ENCODE data around the gene MACC1. TPM values are rescaled to one million over a fixed set of nuclear protein-coding genes. Genes with fewer than 3 reads are reported as not detected.

The MACC1 gene
- total and polyA plus RNA-seq, 2 experiments from 2014 or later, result 3.4 to 13.4 TPM

DNA sequence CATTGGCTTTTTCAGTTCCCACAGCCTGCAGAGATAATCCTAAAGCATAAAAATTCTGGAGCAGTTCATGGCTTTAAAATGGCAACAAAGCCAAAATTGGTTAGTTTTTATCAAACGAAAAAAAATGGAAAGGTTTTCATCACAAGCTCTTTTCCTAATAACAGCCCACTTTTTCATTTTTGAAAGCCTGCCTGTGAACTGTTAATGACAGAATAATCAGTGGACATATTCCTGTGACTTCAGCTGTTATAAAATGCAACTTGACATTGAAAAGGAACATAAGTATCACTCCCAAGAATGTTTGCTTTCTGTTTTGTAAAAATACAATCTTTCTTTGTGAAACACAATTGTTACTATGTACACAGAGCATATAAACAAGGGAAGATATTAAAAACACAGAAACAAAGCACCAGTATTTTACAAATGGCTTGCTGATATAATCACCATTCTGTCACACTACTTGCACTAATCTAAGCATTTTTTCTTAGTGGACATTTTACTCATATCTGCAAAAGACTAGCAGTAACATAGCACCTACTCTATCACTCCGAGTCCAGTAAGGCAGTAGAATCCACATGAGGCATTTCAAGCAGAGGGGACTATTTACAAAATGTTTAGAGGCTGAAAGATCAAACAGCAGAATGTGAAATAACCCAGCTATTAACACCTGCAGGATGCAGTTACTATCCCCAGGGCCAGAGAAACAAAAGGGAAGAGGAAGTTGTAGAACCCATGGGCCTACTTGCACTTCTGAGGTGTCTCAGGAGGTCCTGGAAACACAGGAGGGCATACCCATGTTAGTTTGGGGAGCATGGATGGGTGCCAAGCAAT, 26.4 kb downstream of the MACC1 start:
- Histone ChIP-seq H3K27me3 (ENCODE audit: insufficient read depth) (no peaks in the 10 kb centered on the region), H3K4me3 (no peak overlapping the region), H3K4me2 (no peak overlapping the region), H3K4me1 (ENCODE audit: insufficient read depth) (peaks cover 9% of the 10 kb centered on the region), H3K36me3 (ENCODE audit: insufficient read depth) (0 out of 2 replicates have a peak, but pooled peaks cover 5% of the 10 kb centered on the region), H3K27ac (ENCODE audit: low read depth) (no peak overlapping the region; the same call in 1 of the 2 replicates), H4K20me1 (replicated peaks; ENCODE audit: insufficient read depth) (no peaks in the 10 kb centered on the region), H3K79me2 (replicated peaks; ENCODE audit: insufficient read depth) (no peaks in the 10 kb centered on the region), H2AFZ (no peak overlapping the region), H3K9me2 (ENCODE audit: insufficient read depth) (peaks cover 3% of the 10 kb centered on the region), H3F3A (replicated peaks; ENCODE audit: low read depth) (no peaks in the 10 kb centered on the region)
- Mint-ChIP-seq H3K9me3 (peaks cover 4% of the 10 kb centered on the region; the same call in 2 of the 3 replicates), H3K27me3 (ENCODE audit: insufficient read depth, low read depth, poor library complexity) (peaks cover 4% of the 10 kb centered on the region), H3K27ac (no peak overlapping the region), H3K36me3 (ENCODE audit: low read depth) (peaks cover 11% of the 10 kb centered on the region; the same call in 2 of the 3 replicates), H3K4me1 (peaks cover 13% of the 10 kb centered on the region; the same call in 2 of the 3 replicates), H3K4me3 (no peak overlapping the region)
- no peak for ATAC-seq
- TF ChIP-seq CTCF (conservative IDR thresholded peaks at IDR 0.05; ENCODE audit: low read depth in 2 of 2) (no peak), JUNB (IDR thresholded peaks at IDR 0.05; ENCODE audit: unreplicated experiment) (no peak), CREB1 (CRISPR knock-in tag; IDR thresholded peaks at IDR 0.05; ENCODE audit: low read depth) (no peak), EZH2phosphoT487 (IDR thresholded peaks at IDR 0.05; ENCODE audit: unreplicated experiment) (no peak), POLR2AphosphoS5 (IDR thresholded peaks at IDR 0.05; ENCODE audit: low read depth) (no peak), STAT1 (IDR thresholded peaks at IDR 0.05; ENCODE audit: unreplicated experiment) (no peak), ZNF462 (CRISPR knock-in tag; IDR thresholded peaks at IDR 0.05) (no peak), ZNF114 (CRISPR knock-in tag; IDR thresholded peaks at IDR 0.05) (no peak), NANOG (IDR thresholded peaks at IDR 0.05; ENCODE audit: borderline replicate concordance) (no peak), EZH2 (IDR thresholded peaks at IDR 0.05; ENCODE audit: low read depth, unreplicated experiment) (no peak), ZNF331 (CRISPR knock-in tag; IDR thresholded peaks at IDR 0.05; ENCODE audit: low read depth) (no peak)
- TF ChIP-seq, protein P1, sequence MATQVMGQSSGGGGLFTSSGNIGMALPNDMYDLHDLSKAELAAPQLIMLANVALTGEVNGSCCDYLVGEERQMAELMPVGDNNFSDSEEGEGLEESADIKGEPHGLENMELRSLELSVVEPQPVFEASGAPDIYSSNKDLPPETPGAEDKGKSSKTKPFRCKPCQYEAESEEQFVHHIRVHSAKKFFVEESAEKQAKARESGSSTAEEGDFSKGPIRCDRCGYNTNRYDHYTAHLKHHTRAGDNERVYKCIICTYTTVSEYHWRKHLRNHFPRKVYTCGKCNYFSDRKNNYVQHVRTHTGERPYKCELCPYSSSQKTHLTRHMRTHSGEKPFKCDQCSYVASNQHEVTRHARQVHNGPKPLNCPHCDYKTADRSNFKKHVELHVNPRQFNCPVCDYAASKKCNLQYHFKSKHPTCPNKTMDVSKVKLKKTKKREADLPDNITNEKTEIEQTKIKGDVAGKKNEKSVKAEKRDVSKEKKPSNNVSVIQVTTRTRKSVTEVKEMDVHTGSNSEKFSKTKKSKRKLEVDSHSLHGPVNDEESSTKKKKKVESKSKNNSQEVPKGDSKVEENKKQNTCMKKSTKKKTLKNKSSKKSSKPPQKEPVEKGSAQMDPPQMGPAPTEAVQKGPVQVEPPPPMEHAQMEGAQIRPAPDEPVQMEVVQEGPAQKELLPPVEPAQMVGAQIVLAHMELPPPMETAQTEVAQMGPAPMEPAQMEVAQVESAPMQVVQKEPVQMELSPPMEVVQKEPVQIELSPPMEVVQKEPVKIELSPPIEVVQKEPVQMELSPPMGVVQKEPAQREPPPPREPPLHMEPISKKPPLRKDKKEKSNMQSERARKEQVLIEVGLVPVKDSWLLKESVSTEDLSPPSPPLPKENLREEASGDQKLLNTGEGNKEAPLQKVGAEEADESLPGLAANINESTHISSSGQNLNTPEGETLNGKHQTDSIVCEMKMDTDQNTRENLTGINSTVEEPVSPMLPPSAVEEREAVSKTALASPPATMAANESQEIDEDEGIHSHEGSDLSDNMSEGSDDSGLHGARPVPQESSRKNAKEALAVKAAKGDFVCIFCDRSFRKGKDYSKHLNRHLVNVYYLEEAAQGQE (IDR thresholded peaks at IDR 0.05; ENCODE audit: unreplicated experiment), result no peak
- TF ChIP-seq, protein P2, sequence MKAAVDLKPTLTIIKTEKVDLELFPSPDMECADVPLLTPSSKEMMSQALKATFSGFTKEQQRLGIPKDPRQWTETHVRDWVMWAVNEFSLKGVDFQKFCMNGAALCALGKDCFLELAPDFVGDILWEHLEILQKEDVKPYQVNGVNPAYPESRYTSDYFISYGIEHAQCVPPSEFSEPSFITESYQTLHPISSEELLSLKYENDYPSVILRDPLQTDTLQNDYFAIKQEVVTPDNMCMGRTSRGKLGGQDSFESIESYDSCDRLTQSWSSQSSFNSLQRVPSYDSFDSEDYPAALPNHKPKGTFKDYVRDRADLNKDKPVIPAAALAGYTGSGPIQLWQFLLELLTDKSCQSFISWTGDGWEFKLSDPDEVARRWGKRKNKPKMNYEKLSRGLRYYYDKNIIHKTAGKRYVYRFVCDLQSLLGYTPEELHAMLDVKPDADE (IDR thresholded peaks at IDR 0.05), result no peak
- no peak for DNase-seq (ENCODE audit: low spot score)

Measured in GM23338 (cell line).